HepG2 (cell line): Measurements from ENCODE around the gene SOHLH2.

ENCODE experiments used
- EZH2 ChIP-seq: conservative IDR thresholded peaks from 2 replicates; pipeline ENCODE4 v1.6.1; 2012; ENCODE audit warnings: mild to moderate bottlenecking, low read depth, low read length, moderate library complexity
- TAF1 ChIP-seq: sonication (generic); formaldehyde crosslinking; IDR thresholded peaks from 2 replicates; pipeline ENCODE4 v1.4.0; 2020; ENCODE audit warnings: missing genetic modification reagents
- ZNF766 ChIP-seq: sonication (generic); formaldehyde crosslinking; IDR thresholded peaks from 2 replicates; pipeline ENCODE4 v1.5.0; 2020; ENCODE audit warnings: missing genetic modification reagents, borderline replicate concordance
- ZNF839 ChIP-seq: sonication (generic); formaldehyde crosslinking; IDR thresholded peaks from 2 replicates; pipeline ENCODE4 v1.4.0; 2020; ENCODE audit warnings: missing genetic modification reagents, mild to moderate bottlenecking, borderline replicate concordance
- ZZZ3 ChIP-seq: sonication (generic); formaldehyde crosslinking; IDR thresholded peaks from 2 replicates; pipeline ENCODE4 v1.4.0; 2020; ENCODE audit warnings: missing genetic modification reagents, mild to moderate bottlenecking, borderline replicate concordance
- TF ChIP-seq, protein P1 (sequence below): sonication (generic); formaldehyde crosslinking; IDR thresholded peaks from 2 replicates; pipeline ENCODE4 v1.5.0; 2020; ENCODE audit warnings: mild to moderate bottlenecking, missing genetic modification reagents, moderate library complexity

DNA sequence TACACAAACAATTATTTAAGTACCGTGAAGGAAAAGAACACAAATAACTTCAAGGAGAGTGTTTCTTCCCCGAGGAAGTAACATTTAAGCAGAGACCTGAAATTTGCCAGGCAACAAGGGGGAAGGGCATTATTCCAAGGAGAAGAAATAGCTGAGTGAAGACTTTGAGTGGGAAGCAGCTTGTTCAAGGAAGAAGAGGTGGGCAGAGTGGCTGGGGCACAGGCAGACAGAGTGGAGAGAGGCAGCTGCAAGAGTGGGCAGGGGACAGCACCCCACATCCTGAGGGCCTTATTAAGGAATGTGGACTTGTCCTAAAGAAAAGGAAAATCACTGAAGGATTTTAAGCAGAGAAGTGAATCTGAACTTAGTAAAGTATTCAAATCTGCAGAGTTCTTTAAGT is 78.5 kb downstream of the SOHLH2 start:
- no peak for TF ChIP-seq ZNF766
- TF ChIP-seq, protein P1, sequence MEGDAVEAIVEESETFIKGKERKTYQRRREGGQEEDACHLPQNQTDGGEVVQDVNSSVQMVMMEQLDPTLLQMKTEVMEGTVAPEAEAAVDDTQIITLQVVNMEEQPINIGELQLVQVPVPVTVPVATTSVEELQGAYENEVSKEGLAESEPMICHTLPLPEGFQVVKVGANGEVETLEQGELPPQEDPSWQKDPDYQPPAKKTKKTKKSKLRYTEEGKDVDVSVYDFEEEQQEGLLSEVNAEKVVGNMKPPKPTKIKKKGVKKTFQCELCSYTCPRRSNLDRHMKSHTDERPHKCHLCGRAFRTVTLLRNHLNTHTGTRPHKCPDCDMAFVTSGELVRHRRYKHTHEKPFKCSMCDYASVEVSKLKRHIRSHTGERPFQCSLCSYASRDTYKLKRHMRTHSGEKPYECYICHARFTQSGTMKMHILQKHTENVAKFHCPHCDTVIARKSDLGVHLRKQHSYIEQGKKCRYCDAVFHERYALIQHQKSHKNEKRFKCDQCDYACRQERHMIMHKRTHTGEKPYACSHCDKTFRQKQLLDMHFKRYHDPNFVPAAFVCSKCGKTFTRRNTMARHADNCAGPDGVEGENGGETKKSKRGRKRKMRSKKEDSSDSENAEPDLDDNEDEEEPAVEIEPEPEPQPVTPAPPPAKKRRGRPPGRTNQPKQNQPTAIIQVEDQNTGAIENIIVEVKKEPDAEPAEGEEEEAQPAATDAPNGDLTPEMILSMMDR (CRISPR knock-in tag): no peak
- TF ChIP-seq TAF1 (CRISPR knock-in tag): no peak
- TF ChIP-seq ZZZ3 (CRISPR knock-in tag): no peak
- TF ChIP-seq ZNF839: no peak
- no peak for TF ChIP-seq EZH2
